ENCODE measurements around the gene CACTIN.
"Not testable (repeated sequence)": the region's sequence is repeated elsewhere in the genome, so short reads cannot be mapped to it uniquely, and the experiment has no call there.

CACTIN gene

DNA sequence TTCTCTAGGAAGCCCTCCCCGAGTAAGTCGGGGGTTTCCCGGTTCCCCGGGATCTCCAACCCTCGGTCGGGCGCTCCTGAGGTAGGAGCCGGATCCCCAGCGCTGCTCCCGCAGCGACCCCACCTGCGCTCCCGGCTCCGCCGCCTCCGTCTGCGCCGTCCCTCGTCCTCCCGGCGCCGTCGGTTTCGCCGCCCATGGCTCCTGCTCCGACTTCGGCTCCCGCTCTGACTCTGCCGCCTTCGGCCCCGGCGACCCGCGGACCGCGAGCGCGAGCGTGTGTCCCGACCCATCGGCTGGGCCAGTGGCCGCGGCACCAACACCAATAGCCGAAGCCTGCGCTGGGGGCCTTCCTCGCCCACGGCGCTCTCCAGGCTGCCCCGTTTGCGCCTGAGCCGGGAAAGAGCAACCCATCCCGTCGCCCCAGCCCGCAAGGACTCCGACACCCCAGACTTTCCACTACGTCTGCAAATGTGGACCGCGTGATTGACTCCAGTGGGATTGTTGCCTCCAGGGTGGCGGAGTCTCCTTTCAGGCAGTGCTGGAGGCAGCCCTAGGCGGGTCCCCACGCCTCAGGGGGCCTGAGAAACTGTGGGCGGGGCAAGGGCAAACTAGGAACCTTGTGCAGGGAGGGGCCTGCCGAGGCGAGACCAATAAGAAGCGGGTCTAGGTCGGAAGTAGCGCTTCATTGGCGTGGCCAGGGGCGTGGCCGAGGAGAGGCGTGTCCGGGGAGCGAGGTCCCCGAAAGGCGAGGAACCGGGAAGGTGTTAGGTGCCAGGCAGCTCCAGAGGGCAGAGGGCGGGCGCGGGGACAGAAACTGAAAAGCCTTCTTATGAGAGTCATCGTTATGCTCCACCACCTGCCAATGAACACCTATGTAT lies at the start of gene CACTIN:
CACTIN (minus strand) TSS at position 318 of the 878 bp plus-strand sequence; CDS start at position 290, 28 bp downstream.
- DNase-seq (ENCODE audit: low spot score) = peak; percentile 99

DNA sequence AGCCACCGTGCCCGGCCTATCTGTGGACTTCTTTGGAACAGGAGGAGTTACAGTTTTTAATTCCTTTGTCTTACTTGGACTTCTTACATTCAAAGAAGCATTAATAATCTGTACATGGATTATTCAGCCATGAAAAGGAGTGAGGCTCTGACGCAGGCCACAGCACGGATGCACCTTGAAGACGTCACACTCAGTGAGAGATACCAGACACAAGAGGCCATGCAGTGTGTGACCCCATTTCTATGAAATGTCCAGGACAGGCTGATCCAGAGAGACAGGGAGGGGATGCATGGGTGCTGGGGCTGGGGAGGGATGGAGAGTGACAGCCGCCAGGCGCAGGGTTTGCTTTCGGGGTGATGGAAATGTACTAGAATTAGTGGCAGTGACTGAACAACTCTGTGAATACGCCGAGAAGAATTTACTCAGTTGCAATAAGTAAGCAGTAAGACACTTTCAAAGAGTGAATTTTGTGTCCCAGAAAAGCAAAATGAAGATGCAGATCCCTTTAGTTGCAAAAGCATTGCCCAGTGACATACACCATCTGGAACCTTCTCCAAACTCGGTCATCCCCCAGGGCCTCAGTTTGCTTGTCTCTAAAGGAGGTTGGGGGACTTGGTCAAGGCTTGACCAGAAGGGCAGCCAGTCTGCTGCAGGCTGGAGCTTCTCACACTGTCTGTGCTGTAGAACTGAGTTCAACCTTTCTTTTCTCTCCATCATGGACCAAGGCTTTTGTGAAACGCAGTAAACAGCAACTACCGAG lies 48.4 kb upstream of the CACTIN start:
- no peak for DNase-seq (ENCODE audit: low spot score)

DNA sequence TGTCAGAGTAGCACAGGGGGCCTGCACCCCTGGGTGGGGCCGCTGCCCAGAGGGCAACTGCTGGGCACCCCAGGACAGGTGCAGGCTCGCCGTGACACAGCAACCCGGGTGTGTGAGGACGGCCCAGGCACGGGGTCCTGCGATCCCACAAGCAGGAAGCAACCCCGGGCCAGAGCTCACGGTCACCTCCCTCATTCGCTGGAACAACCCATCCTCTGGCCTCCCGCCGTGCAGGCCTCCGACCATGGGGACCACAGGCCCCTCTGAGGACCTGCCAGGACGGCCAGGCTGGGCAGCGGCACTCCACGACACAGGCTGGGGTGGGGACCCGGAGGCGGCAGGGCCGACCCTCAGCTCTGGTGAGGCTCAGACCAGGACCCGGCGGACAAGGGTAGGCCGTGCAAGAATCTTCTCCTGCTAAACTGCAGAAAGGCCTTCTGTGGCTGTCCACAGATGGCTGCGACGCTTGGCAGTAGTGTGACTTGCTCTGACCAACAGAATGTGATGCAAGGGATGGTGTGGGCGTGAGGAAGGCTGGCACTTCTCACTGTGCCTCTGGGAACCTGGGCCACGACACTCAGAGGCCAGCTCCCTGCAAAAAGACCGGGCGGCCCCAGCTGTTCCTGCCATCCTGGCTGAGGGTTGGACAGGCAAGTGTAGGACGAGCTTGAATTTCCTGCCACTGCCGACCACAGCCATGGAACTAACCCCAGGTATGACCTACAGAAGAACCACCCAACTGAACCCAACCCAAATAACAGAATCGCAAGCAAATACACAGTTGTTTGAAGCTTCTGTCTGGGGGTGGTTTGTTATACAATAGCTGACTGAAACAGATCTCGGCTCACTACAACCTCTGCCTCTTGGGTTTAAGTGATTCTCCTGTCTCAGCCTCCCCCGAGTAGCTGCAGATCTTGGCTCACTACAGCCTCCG lies 47.2 kb upstream of the CACTIN start:
- DNase-seq (ENCODE audit: low spot score) = no peak

DNA sequence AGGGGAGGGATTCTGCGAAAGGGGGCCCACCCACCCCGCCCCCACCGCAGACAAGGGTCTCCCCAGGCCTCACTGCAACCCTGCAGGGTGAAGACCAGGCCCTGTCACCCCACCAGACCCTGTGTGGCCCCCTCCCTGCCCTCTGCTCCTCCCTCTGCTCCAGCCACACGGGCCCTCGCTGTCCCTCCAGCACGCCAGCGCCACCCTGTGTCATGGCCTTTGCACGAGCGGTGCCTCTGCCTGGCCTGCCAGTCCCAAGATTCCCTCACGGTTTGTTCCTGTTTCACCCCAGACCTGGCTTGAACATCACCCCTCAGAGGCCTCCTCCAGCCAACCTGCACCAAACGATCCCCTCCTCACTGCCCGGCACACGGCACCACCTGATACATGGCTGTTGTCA lies 46.4 kb upstream of the CACTIN start:
- DNase-seq (ENCODE audit: low spot score) = no peak

DNA sequence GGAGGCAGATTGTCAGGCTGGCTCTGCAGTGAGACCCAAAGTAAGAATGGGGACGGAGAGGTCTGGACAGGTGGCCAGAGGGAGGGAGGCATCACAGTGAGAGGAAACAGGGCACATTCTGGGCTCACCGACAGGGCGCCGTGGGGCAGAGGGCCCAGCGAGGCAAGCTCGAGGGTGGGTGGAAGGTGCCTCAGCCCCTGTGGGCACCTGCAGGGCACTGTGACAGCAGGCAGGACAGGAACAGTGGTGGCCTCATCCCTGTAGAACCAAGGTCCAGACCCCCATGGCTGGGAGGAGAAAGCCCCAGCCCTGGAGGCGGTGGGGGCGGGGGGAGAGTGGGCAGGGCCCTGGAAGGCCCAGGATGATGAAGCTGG lies 46.0 kb upstream of the CACTIN start:
- DNase-seq (ENCODE audit: low spot score) = no peak

DNA sequence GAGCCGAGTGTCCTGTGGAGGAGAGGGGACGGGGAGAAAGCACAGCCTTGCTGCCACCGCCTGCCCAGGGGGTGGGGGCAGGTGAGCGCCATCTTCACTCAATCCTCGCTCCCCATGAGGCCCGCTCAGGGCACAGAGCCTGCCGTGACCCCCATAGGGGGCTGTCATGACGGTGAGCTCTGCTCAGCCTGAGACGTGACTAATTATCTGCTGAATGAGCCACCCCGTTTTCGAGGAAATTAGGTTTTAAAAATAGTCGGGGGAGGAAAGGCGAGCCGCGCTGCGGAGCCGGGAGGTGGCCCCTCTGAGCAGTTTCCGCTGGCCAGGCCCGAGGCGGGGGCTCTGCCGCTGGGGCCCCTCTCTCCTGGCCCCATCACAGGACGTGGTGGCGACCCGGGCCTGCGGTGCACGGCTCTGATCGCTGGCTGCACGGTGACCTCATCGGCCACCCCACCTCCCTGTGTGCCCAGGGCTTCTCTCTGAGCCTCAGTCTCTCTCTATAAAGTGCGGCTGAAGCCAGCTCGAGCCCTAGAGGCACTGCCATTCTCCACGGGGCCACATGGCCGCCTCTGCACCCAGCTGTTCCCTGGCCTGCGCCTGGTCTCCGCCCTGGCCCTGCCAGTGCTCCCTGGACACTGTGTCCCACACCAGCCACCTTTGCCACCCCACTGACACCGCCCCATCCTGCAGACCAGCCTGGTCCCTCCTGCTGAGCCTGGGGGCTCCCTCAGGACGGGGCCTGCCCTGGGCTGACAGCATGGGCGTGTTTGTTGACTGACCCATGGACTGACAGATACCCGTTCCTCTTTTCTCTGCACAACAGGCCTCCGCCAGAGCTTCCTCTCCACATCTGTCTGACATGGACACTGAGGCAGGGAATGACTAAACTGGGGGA lies 45.3 kb upstream of the CACTIN start:
- no peak for DNase-seq (ENCODE audit: low spot score)

DNA sequence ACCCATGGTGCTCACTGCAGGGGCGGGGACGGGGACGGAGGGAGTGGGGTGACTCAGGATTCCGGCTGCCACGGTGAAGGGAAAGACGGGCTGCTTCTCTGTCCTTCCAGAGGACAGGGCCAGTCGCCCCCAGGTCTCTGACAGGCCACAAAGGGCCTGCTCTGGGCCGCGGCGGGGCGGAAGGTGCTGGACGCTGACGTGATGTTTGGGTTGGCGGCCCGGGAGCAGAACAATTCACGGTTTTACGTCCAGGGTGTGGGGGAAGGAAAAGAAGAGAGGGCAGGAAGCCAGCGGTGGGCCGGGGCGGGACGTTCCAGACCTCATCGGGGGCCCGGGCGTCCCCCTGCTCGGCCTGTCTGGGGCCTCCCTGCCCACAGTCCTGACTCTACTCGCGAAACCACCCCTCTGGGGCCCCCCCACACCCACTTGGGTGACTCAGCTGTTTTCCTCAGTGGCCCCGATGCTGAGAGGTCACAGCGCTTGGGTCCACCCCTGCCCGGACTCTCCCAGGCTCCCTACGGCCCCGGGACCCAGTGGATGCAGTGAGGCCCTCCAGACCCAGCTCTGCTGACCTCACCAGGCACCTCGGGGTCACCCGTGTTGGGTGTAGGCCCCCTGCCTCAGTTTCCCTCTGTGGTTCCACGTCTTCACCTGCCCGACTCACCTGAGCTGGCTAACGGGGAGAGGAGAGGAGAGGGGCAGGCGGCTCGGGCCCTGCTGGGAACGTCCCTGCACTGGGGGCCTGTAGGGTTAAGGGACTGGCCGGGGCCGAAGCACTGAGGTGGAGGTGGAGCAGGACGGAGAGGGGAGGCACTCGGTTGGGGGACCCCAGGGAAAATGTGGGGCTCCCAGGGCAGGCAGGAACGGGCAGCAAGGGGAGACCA lies 44.4 kb upstream of the CACTIN start:
- DNase-seq (ENCODE audit: low spot score) = no peak

DNA sequence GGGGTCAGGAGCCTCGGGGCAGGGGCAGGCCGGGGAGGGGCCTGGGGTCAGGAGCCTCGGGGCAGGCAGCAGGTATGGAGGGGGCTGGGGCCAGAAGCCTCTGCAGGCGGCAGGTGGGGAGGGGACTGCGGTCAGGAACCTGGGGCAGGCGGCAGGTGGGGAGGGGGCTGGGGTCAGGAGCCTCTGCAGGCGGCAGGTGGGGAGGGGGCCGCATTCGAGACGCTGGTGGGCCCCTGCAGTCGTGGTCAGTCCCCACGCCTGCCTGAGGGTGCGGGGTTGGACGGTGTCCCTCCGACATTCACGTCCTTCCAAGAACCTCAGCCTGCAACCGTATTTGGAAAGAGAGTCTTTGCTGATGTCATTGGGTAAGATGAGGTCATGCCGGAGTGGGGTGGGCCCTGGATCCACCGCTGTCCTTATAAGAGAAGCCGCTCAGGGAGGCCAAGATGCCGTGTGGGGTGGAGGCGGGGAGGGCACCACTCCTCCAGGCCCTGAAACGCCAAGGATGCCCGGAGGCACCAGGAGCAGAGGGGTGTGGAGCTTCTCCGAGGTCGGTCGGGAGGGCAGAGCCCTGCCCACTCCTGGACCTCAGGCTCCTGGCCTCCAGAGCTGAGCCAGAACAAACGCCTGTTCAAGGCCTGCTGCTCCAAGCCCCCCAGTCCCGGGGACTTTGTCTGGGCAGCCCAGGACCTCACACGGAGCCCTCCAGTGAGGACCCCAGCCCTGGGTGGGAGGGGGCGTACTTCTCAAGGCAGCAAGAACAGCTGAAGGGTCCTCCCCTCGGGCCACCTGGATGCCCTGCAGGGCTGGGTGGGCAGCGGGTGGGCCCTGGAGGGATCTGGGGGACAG lies 43.6 kb upstream of the CACTIN start:
- no peak for DNase-seq (ENCODE audit: low spot score)

DNA sequence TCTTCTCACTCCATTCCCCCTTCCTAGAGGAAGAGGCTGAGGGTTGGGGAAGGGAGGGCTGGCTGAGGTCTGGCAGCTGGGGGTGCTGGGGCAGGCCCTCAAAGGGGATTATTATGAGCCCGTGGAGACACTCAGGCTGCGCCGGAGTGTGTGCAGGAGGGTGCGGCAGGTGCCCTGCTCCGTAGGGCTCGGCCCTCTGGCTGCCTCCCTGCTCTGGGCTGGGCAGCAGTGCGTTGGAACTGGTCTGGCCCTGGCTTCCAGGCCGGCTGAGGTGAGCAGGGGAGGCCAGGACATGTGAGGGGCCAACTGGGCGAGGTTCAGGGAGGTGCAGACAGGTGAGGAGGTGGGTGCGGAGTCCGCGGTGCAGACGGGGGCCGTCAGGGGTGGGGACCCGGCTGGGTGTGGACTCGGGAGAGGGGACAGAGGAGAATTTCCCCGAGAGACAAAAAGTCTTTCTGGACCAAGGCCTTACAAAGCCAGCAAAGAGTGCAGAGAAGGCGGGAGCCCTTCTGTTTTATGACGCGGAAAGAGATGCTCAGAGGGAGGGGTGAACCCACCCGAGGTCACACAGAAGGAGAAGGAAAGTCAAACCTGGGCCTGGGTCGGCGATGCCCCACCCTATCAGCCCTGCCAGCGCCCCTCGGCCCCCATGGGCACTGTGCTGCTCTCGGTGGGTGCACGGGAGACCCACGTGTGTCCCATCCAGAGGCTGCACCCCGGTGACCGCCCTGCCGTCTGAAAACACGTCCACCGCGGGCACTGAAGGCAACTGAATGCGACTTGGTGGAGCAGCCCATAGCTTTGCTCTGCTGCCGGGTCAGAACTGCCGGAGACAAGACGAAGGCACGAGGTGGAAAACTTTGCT lies 42.7 kb upstream of the CACTIN start:
- DNase-seq (ENCODE audit: low spot score) = no peak

DNA sequence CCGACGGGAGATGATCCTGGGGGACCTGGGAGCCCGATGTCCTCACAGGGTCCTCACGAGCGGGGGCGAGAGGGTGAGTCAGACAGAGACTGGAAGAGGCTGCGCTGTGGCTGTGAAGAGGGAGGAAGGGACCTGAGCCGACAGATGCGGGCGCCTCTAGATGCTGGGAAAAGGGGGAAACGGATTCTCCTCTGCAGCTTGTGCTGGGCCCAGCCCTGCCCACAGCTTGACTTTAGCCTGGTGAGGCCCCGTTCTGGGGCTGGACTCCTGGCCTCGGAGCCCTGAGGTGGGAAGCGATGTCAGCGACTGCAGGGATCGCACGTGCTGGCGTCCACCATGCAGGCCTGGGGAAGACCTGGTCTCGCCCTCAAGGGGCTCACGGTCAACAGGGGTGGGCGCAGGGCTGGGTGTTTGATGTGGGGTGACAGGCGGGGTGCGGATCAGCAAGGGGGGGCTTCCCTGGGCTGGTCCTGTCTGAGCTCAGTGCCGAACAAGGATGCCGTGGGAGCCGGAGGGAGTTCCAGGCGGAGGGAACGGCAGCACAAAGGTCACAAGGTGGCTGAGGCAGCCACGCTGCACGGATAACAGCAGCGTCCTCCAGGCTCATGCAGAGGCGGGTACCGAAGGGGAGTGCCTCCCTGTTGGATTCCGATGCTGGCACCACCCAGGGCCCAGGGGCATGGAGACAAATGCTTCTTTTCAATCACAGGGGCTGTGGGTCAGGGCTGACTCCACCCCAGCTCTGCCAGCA lies 41.9 kb upstream of the CACTIN start:
- DNase-seq (ENCODE audit: low spot score) = no peak

DNA sequence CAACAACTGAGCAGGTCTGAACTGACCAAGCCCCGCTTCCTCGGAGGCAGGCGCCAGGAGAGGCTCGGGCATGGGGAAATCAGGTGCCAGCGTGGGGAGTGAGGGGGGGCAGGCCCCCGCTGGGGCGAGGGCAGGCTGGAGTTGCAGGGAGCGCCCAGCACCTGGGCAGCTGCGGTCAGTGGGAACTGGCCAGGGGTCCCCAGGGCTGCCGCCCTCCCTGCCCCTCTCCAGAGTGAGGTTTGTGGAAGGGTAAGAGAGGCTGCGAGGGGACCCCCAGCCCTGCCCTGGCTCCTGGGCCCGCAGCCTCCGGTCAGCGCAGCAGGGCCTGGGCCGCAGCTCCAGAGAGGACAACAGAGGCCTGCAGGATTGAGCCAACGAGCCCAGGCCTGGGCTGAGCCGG lies 41.2 kb upstream of the CACTIN start:
- DNase-seq (ENCODE audit: low spot score) = no peak

DNA sequence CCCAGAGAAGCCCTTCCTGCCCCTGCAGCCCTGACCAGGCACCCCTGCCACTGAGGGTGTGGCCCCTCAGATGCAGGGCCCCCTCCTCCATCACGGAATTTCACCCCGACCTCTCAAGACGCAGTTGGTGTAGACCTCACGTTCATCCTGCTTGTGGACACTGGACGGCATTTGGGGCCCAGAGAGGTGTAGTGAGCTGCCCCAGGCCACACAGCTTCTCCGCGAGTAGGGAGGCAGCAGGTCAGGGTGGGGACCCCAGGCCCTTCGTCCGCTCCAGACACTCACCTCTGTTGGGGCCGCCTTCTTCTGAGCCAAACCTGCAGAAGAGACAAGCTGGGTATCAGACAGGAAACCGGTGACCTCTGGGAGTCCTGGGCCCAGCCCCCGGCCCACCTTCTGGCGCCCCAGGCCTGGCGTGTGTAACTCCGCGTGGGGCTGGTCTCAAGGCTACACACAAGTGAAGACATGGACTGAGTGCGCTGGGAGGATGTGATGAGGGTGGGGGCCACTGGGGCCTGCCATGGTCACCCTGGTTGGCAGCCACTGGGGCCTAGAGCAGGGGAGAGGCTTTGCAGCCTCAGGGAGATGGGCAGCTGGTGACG lies 40.5 kb upstream of the CACTIN start:
- no peak for DNase-seq (ENCODE audit: low spot score)

DNA sequence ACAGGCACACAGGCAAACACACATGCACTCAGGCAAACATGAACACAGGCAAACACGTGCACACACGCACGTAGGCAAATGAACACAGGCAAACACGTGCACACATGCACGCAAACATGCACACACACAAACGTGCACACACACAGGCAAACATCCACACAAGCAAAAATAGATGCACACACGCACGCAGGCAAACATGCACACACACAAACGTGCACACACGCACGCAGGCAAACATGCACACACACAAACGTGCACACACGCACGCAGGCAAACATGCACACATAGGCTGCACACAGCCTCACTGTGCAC lies 39.9 kb upstream of the CACTIN start:
- not testable (repeated sequence) for DNase-seq (ENCODE audit: low spot score)

DNA sequence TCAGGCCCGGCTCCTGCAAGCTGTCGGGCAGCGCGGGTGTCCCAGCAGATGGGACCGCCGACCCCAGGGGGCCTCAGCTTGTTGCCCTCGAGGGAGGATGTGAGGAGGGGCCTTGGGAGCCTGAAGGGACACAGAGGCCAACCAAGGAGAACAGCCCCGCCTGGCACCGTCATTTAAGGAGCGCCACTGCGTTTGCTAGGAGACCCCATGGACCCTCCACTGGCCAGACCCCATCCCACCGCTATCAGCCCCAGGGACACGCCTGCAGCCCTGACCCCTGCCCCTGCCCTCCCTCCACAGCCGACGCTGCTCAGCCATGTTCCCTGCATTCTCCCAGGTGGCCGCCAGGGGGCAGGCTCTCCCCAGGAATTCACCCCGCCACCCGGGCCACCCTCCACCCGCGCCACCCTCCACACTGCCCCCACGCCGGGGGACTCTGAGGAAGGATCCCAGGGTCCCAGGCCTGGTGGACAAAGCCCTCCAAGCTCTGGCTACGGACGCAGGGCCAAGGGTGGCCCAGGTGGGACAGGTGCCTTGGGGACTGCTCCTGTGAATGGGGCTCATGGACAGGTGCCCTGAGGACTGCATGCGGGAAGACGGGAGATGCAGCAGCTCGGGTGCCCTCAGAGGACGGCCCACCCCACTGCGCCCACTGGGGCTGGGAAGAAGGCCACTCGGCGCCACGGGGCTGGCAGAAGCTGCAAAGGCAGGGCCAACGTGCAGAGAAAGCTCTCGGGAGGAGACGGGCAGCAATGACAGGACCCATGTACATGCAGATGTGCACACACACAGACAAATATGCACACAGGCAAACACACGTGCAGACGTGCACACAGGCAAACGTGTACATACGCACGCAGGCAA lies 39.3 kb upstream of the CACTIN start:
- DNase-seq (ENCODE audit: low spot score) = peak; percentile 92

DNA sequence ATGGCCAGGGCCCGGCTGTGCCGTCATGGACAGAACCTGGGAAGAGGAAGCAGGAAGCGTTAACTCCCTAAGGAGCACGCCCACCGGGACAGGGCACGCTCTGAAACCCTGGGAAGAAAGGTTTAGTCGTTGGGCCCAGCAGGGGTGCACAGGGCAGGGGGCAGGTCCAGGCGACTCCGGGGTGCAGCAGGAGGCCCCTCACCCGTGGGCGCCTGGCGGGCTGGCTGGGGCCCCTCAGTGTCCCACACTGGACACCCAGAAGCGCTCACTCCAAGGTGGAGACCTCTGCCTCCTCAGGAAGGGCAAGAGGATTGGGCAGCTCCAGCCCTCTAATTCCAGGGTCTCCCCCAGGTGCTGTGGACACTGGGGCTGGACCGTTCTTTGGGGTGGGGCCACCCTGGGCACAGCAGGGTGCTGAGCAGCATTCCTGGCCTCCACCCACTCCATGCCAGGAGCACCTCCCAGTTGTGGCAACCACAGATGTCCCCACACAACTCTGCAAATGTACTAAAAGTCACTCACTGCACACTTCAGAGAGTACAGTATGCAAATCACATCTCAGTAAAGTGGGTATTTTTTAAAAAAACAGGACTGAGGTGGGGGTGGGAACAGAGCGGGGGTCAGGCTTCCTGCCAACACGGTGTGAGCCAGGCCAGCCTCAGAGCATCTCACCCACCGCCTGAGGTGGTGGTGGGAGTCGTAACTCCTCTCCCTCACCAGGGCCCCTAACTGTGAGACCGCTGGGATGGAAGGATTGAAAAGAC lies 38.5 kb upstream of the CACTIN start:
- DNase-seq (ENCODE audit: low spot score) = no peak

DNA sequence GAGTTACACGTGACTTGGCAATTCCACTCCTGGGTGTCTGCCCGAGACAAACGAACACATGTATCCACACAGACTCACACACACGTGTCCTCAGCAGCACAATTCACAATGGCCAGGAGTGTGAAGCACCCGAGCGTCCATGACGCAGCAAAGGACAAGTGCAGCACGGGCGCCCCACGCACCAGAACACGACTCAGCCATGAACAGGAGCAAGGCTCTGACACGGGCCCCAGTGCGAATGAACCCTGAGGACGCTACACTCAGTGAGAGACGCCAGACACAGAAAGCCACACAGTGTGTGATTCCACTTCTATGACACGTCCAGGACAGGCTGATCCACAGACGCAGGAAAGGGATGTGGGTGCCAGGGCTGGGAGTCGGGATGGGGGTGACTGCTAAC lies 37.2 kb upstream of the CACTIN start:
- no peak for DNase-seq (ENCODE audit: low spot score)
